Limb (tissue), 2 donors: Measurements from ENCODE around the gene B4GAT1.
"Not testable (repeated sequence)": the region's sequence is repeated elsewhere in the genome, so short reads cannot be mapped to it uniquely, and the experiment has no call there.

Experiments used
- DNase-seq, 2 donors: peaks; one replicate each; pipeline ENCODE4 v3.0.0-alpha.2; 2016; ENCODE audit errors: extremely low spot score in 2 of 2

The B4GAT1 gene

DNA sequence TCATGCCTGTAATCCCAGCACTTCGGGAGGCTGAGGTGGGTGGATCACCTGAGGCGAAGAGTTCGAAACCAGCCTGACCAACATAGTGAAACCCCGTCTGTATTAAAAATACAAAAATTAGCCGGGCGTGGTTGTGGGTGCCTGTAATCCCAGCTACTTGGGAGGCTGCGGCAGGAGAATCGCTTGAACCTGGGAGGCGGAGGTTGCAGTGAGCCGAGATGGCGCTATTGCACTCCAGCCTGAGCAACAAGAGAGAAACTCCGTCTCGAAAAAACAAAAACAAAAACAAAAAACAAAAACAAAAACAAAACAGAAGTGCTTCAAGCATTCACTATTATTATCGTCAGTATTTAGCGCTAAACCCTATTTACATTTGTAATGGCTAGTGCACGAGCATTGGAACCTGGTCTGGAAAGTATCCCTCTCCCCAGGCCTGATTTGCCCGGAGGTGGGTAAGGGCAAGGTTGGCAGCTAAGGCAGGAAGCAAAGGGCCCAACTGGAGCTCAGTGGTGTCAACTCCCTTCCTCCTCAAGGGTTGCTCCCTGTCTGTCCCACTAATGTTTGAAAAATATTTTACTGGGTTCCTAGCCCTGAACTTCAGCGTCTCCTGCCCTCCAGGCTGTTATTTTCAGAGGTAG lies 36.5 kb downstream of the B4GAT1 start:
- DNase-seq: not testable (repeated sequence)

DNA sequence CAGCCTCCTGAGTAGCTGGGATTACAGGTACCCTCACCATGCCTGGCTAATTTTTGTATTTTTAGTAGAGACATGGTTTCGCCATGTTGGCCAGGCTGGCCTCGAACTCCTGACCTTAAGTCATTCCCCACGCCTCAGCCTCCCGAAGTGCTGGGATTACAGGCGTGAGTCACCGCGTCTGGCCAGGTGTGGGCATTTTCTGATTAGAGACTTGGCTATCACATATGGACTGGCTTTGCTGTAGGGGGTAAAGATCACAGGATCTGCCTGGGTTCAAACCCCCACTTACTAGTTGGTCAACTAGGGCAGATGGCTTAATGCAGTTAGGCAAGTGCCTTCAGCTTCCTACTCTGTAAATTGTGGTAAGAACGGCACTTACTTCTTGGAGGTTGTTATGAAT lies 37.1 kb downstream of the B4GAT1 start:
- DNase-seq: no peak

DNA sequence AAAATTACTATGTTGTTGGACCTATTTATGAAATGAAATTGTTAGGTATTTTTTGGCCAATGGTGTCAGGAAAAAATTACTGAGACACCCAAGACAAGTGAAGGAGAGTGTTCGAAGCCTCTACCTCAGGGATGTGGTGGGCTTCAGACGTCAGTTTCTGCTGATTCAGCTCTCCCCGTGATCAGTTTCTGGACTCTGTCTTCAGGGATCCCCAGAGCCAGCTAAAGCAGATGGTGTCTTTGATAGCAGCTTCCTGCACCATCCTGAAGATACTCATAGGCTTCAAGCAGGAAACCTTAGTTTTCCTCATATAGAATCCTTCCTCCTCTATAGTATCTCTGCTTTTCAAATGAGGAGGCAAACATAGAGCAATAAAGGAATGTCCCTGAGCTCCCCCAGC lies 38.0 kb downstream of the B4GAT1 start:
- no peak for DNase-seq

DNA sequence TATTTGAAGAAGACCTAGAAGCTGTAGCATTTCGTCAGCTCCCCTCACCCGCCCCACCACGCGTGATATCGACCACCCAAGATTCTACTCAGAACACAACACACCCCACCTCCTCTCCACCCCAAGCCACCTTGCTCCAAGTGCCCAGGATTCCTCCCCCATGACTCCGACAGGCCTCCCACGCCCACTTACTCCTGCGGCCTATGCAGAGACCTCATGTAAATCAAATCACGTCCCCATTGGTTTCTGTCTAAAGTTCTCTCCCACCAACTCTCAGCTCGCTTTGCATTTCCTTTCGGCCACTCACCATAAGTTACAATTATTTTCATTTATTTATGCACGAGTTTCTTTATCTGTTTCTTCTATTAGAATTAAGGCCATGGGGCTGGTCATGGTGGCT lies 44.8 kb downstream of the B4GAT1 start:
- DNase-seq: no peak

DNA sequence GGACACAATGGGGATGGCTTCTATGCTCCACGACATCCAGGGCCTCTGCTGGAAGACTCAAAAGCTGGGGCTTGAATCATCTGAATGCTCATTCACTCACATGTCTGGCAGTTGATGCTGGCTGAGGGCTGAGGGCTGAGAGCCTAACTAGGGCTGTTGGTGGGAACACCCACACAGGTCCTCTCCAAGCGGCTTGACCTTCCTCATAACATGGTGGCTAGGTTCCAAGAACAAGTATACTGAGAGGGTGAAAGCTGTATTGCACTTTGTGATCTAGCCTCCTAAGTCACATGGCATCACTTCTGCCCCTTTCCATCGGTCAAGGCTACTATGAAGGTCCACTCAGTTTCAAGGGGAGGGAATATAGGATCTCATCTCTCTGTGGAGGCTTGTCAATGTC lies 48.2 kb downstream of the B4GAT1 start:
- DNase-seq: no peak

DNA sequence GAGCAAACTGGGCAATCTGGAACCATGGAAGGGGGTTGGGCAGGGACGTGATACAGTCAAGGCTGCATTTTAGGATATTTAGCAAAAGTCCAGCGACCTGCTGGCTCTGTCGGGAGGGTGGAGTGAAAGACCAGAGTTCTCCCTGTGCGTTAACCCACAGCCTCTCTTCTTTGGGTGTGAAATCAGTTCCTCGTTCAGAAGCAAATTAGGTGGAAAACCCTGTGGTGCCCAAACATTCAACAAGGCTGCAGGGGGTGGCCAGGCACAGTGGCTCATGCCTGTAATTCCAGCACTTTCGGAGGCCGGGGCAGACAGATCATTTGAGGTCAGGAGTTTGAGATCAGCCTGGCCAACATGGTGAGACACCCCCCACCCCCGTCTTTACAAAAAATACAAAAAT lies 49.8 kb downstream of the B4GAT1 start:
- no peak for DNase-seq
